T-helper 17 cell (primary cell): ENCODE results near the gene GPR179. TPM values are rescaled to one million over a fixed set of nuclear protein-coding genes. Genes with fewer than 3 reads are reported as not detected.
"Not testable (repeated sequence)": the region's sequence is repeated elsewhere in the genome, so short reads cannot be mapped to it uniquely, and the experiment has no call there.

Experiments used
- ATAC-seq: fragments of 150-1000 bp; cut with Tn5 transposase; 2 replicates; pipeline ENCODE4 v1.10.0; 2021; ENCODE audit warnings: mild to moderate bottlenecking, moderate library complexity
- DNase-seq, 3 donors: peaks; one replicate each; pipeline versions ENCODE4 v3.0.0 to v3.0.0-alpha.2; 2020 to 2021
- H3K9me3 ChIP-seq: one replicate; pipeline ENCODE4 v1.7.0; 2013; ENCODE audit warnings: low read length, mild to moderate bottlenecking; ENCODE audit not compliant: control insufficient read depth, poor library complexity, severe bottlenecking
- H3K27ac Mint-ChIP-seq: one replicate; pipeline ENCODE4 v1.8.0; 2022; ENCODE audit warnings: mild to moderate bottlenecking, moderate library complexity, mixed read lengths
- H3K27me3 Mint-ChIP-seq: one replicate; pipeline ENCODE4 v1.8.0; 2022; ENCODE audit warnings: mixed read lengths
- H3K36me3 Mint-ChIP-seq: one replicate; pipeline ENCODE4 v1.8.0; 2022; ENCODE audit warnings: low read depth, mixed read lengths
- H3K4me1 Mint-ChIP-seq: one replicate; pipeline ENCODE4 v1.8.0; 2022; ENCODE audit warnings: mild to moderate bottlenecking, mixed read lengths
- H3K4me3 Mint-ChIP-seq: one replicate; pipeline ENCODE4 v1.8.0; 2022; ENCODE audit warnings: mild to moderate bottlenecking, moderate library complexity, mixed read lengths
- total RNA-seq, 4 donors: library from RNA in 2 of 4; stranded (reverse) in 2 of 4; gene quantifications; one replicate each; pipeline ENCODE4 v1.2.3 and lab custom pipeline; 2022 to 2026

The GPR179 gene
- total RNA-seq, 2 donors from 2014 or later: not detected

GRCh38 chr17:38285994-38286393, 57.8 kb downstream of the GPR179 start:
- DNase-seq, H3K27ac Mint-ChIP-seq, H3K4me1 Mint-ChIP-seq, H3K27me3 Mint-ChIP-seq, H3K9me3 ChIP-seq, H3K4me3 Mint-ChIP-seq, H3K36me3 Mint-ChIP-seq, ATAC-seq: not testable (repeated sequence)

Other genes starting within 250 kb of the GPR179 start
- not detected for gene TBC1D3E, start 216.0 kb downstream of the GPR179 start, total RNA-seq
- 1 to 10 TPM in 1 of 2 donors, not detected in 1; 6.9 TPM for gene TBC1D3, start 151.4 kb downstream of the GPR179 start, total RNA-seq
- gene MRPL45, start 46.8 kb downstream of the GPR179 start, total RNA-seq: 10 to 100 TPM; 17.4 to 17.7 TPM
- 10 to 100 TPM; 15.5 to 18.7 TPM for gene SOCS7, start 7.9 kb upstream of the GPR179 start, total RNA-seq
- under 1 TPM; 0.39 to 0.47 TPM for gene ARHGAP23, start 84.5 kb upstream of the GPR179 start, total RNA-seq